H1 (cell line): Measurements from ENCODE around the gene AMHR2. TPM values are rescaled to one million over a fixed set of nuclear protein-coding genes. Genes with fewer than 3 reads are reported as not detected.

ENCODE experiments used
- CTCF ChIA-PET: fragments of 300-600 bp; sonication (Branson Sonifier 250); formaldehyde crosslinking; loops from one replicate; lab custom pipeline; 2021; ENCODE audit not compliant: partially characterized antibody; lab: Charles Lee
- POLR2A ChIA-PET: fragments of 300-600 bp; sonication (Branson Sonifier 250); formaldehyde crosslinking; loops from one replicate; lab custom pipeline; 2021; ENCODE audit warnings: inconsistent platforms; ENCODE audit not compliant: partially characterized antibody; lab: Charles Lee
- DNase-seq, 2 experiments: peaks; one replicate each; pipeline versions ENCODE4 v3.0.0 to v3.0.0-alpha.2; 2010 to 2022; ENCODE audit warnings: low spot score in 2 of 2, low read depth in 1 of 2, mixed read lengths in 1 of 2
- FAIRE-seq: peaks from 2 replicates; lab custom pipeline; 2011; peaks lifted over from hg19 to GRCh38; lab: Jason Lieb, UNC
- H2AFZ ChIP-seq: 2 replicates; pipeline ENCODE4 v1.8.1; 2012; ENCODE audit warnings: low read length, inconsistent platforms
- H2AK5ac ChIP-seq: 2 replicates; pipeline ENCODE4 v1.6.1; 2013; ENCODE audit warnings: low read depth, low read length
- H2BK120ac ChIP-seq: replicated peaks from 2 replicates; pipeline ENCODE3; 2013; ENCODE audit warnings: low read depth, low read length, inconsistent platforms
- H2BK12ac ChIP-seq: 2 replicates; pipeline ENCODE4 v1.6.1; 2013; ENCODE audit warnings: low read depth, low read length
- H2BK15ac ChIP-seq: 2 replicates; pipeline ENCODE4 v1.6.1; 2013; ENCODE audit warnings: low read length
- H2BK20ac ChIP-seq: 2 replicates; pipeline ENCODE4 v1.6.1; 2013; ENCODE audit warnings: low read length
- H2BK5ac ChIP-seq: 2 replicates; pipeline ENCODE4 v1.6.1; 2013; ENCODE audit warnings: low read depth, low read length
- H3K14ac ChIP-seq: 2 replicates; pipeline ENCODE4 v1.6.1; 2013; ENCODE audit warnings: inconsistent platforms; ENCODE audit not compliant: insufficient read length
- H3K18ac ChIP-seq: 2 replicates; pipeline ENCODE4 v1.6.1; 2013; ENCODE audit warnings: low read length; ENCODE audit errors: extremely low read depth
- H3K23ac ChIP-seq: 2 replicates; pipeline ENCODE4 v1.6.1; 2013; ENCODE audit warnings: inconsistent platforms; ENCODE audit not compliant: insufficient read length
- H3K23me2 ChIP-seq: 2 replicates; pipeline ENCODE4 v1.6.1; 2013; ENCODE audit warnings: low read depth, low read length
- H3K27ac ChIP-seq: 2 replicates; pipeline ENCODE4 v1.6.1; 2011; ENCODE audit warnings: low read depth, low read length, inconsistent platforms
- H3K27me3 ChIP-seq, 4 experiments: replicated peaks in 1 of 4; 1 replicate in 1 of 4; 2 replicates in 3 of 4; pipeline versions ENCODE4 v1.6.1 to v1.8.1; 2011 to 2013; ENCODE audit warnings: low read length in 3 of 4, mild to moderate bottlenecking in 3 of 4, inconsistent platforms in 2 of 4, mixed read lengths in 2 of 4, moderate library complexity in 1 of 4; ENCODE audit not compliant: control insufficient read depth in 3 of 4, insufficient read depth in 3 of 4; ENCODE audit errors: extremely low read depth in 1 of 4
- H3K36me3 ChIP-seq, 4 experiments: 2 replicates each; pipeline versions ENCODE4 v1.6.1 to v1.8.1; 2011 to 2013; ENCODE audit warnings: mild to moderate bottlenecking in 4 of 4, low read length in 3 of 4, moderate library complexity in 2 of 4, control low read depth in 1 of 4, inconsistent platforms in 1 of 4; ENCODE audit not compliant: insufficient read depth in 4 of 4, control insufficient read depth in 2 of 4
- H3K4ac ChIP-seq: replicated peaks from 2 replicates; pipeline ENCODE3; 2013; ENCODE audit warnings: low read length, low read depth, mixed read lengths, inconsistent platforms; ENCODE audit not compliant: insufficient read length
- H3K4me1 ChIP-seq, 4 experiments: replicated peaks in 1 of 4; 1 replicate in 1 of 4; 2 replicates in 3 of 4; pipeline versions ENCODE4 v1.6.1 to v1.8.1; 2011 to 2013; ENCODE audit warnings: low read length in 3 of 4, inconsistent platforms in 2 of 4, mixed read lengths in 1 of 4; ENCODE audit not compliant: insufficient read depth in 4 of 4, control insufficient read depth in 3 of 4
- H3K4me2 ChIP-seq, 2 experiments: 2 replicates each; pipeline versions ENCODE4 v1.6.1 to v1.8.1; 2011 to 2013; ENCODE audit warnings: low read depth in 2 of 2, low read length in 2 of 2, control low read depth in 1 of 2, inconsistent platforms in 1 of 2, mild to moderate bottlenecking in 1 of 2; ENCODE audit not compliant: insufficient read depth in 1 of 2
- H3K4me3 ChIP-seq, 4 experiments: fragments of 200-600, 300-600 bp in 1 of 4; sonication (generic), shearing (Covaris generic), sonication (Bioruptor Twin) in 1 of 4; 2 replicates each; pipeline versions ENCODE4 v1.5.1 to v1.8.1; 2011 to 2016; ENCODE audit warnings: low read length in 4 of 4, low read depth in 3 of 4, control low read depth in 2 of 4, inconsistent platforms in 2 of 4, mild to moderate bottlenecking in 2 of 4, mixed read lengths in 1 of 4, moderate library complexity in 1 of 4; ENCODE audit not compliant: insufficient read depth in 2 of 4; ENCODE audit errors: extremely low read depth in 1 of 4
- H3K56ac ChIP-seq: replicated peaks from 2 replicates; pipeline ENCODE3; 2013; ENCODE audit warnings: low read depth, mild to moderate bottlenecking, mixed read lengths, low read length, inconsistent platforms; ENCODE audit not compliant: insufficient read length
- H3K79me1 ChIP-seq: 2 replicates; pipeline ENCODE4 v1.6.1; 2013; ENCODE audit warnings: low read depth, low read length, control low read depth
- H3K79me2 ChIP-seq, 2 experiments: 2 replicates each; pipeline versions ENCODE4 v1.6.1 to v1.8.1; 2012 to 2013; ENCODE audit warnings: low read length in 2 of 2, mild to moderate bottlenecking in 2 of 2, inconsistent platforms in 1 of 2; ENCODE audit not compliant: insufficient read depth in 2 of 2, control insufficient read depth in 1 of 2
- H3K9ac ChIP-seq, 4 experiments: replicated peaks in 1 of 4; 1 replicate in 1 of 4; 2 replicates in 3 of 4; pipeline versions ENCODE4 v1.6.1 to v1.8.1; 2011 to 2013; ENCODE audit warnings: low read depth in 3 of 4, low read length in 3 of 4, control low read depth in 2 of 4, mild to moderate bottlenecking in 2 of 4, moderate library complexity in 2 of 4, inconsistent platforms in 1 of 4; ENCODE audit errors: extremely low read depth in 1 of 4
- H3K9me3 ChIP-seq, 2 experiments: 2 replicates each; pipeline versions ENCODE4 v1.6.1 to v1.8.1; 2012 to 2013; ENCODE audit warnings: mild to moderate bottlenecking in 2 of 2, moderate library complexity in 2 of 2, control low read depth in 1 of 2, inconsistent platforms in 1 of 2, low read depth in 1 of 2, low read length in 1 of 2, mixed read lengths in 1 of 2; ENCODE audit not compliant: insufficient read depth in 2 of 2
- H4K20me1 ChIP-seq, 2 experiments: replicated peaks in 1 of 2; 2 replicates each; pipeline versions ENCODE3 to v1.8.1; 2011 to 2013; ENCODE audit warnings: inconsistent platforms in 2 of 2, low read length in 2 of 2, mild to moderate bottlenecking in 1 of 2; ENCODE audit not compliant: insufficient read depth in 2 of 2, control insufficient read depth in 1 of 2
- H4K5ac ChIP-seq: 2 replicates; pipeline ENCODE4 v1.6.1; 2013; ENCODE audit warnings: low read length, low read depth, mixed read lengths, inconsistent platforms; ENCODE audit not compliant: insufficient read length
- H4K8ac ChIP-seq: 2 replicates; pipeline ENCODE4 v1.8.0; 2013; ENCODE audit warnings: mild to moderate bottlenecking, moderate library complexity, low read length, inconsistent platforms; ENCODE audit not compliant: insufficient read depth; ENCODE audit errors: extremely low read depth
- H4K91ac ChIP-seq: replicated peaks from 2 replicates; pipeline ENCODE3; 2013; ENCODE audit warnings: low read length, mixed read lengths, inconsistent platforms; ENCODE audit not compliant: insufficient read length
- MAFK ChIP-seq: IDR thresholded peaks from 2 replicates; pipeline ENCODE4 v1.6.1; 2012; ENCODE audit warnings: low read depth, mild to moderate bottlenecking, improper control_type of control experiment, low read length
- NANOG ChIP-seq: IDR thresholded peaks from 2 replicates; pipeline ENCODE4 v1.6.1; 2011; ENCODE audit warnings: low read length, low read depth, mild to moderate bottlenecking, inconsistent platforms; ENCODE audit not compliant: insufficient read depth, poor library complexity, severe bottlenecking
- NRF1 ChIP-seq: IDR thresholded peaks from 2 replicates; pipeline ENCODE4 v1.6.1; 2011; ENCODE audit warnings: mild to moderate bottlenecking, low read depth, low read length, improper control_type of control experiment
- POLR2A ChIP-seq, 2 experiments: IDR thresholded peaks; 1 replicate in 1 of 2; 2 replicates in 1 of 2; pipeline ENCODE4 v1.6.1; 2011; ENCODE audit warnings: low read depth in 2 of 2, low read length in 2 of 2, mild to moderate bottlenecking in 2 of 2; ENCODE audit errors: control extremely low read depth in 1 of 2
- WGBS, 2 experiments: shearing (Covaris generic) in 1 of 2; methylation state at CpG; one replicate each; pipeline versions ENCODE4 v1.1.6 to v1.1.7; 2013 to 2015; ENCODE audit warnings: low lambda C conversion rate in 2 of 2, mixed read lengths in 2 of 2, inconsistent platforms in 1 of 2, low coverage in 1 of 2, missing lambda C conversion rate in 1 of 2; ENCODE audit not compliant: insufficient replicate concordance in 2 of 2, insufficient coverage in 1 of 2, insufficient read length in 1 of 2; ENCODE audit errors: extremely low coverage in 1 of 2, missing lambda C conversion rate in 1 of 2; 5-methylcytosine and 5-hydroxymethylcytosine counted together
- polyA plus RNA-seq, 7 experiments: library from polyadenylated mRNA; depleted of rRNA in 3 of 7; stranded (reverse) in 5 of 7; unstranded in 2 of 7; fragments of >200 nt in 5 of 7; fragments of 200-250 nt in 2 of 7; gene quantifications; 1 replicate in 5 of 7; 2 replicates in 1 of 7; 4 replicates in 1 of 7; pipeline versions ENCODE4 v1.2.1 to v1.2.3, GENCODE V29; 2011 to 2013; ENCODE audit warnings: missing spikeins in 2 of 7, mixed read lengths in 2 of 7
- total RNA-seq: library from RNA; stranded (reverse); fragmentation: NEBNext Ultra II Directional; extraction: Animal tissue kit (Norgen Biotek cat#: 25700); gene quantifications from 2 replicates; pipeline ENCODE4 v1.2.1, GENCODE V29; 2021

AMHR2 gene
- total and polyA plus RNA-seq, 2 of the 8 experiments (the other 6 are each of a cell fraction or from before 2014, with no cell fraction given) = 0.29 to 0.35 TPM

DNA sequence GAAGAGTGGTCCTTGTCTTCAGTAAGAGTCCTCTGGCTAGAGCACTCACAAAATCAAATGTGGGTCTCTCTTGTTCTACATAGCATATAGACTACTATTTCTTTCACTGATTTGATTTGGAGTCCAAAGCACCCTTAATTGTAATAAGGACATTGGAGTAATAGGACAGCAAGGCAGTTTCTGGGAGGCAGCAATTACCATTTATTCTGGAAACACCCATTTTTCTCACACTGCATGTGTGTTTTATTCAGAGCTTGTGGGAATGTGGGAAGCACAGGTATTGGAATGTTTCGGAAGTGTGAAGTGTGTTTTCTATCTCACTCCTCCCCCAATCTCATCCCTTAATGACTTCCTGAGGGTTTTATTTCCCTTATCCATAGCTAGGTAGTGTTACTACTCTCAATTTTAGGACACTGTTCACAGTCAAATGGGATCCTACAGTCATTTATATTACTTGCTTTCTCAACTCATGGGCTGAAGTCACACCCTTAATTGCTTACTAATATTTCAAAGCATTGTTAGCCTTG is 48.5 kb downstream of the AMHR2 start:
- no peaks in the 10 kb centered on the region for H3K23me2 ChIP-seq
- no peak overlapping the region for H2BK15ac ChIP-seq
- no peak overlapping the region for H3K56ac ChIP-seq
- no peak overlapping the region for H4K8ac ChIP-seq
- H3K27ac ChIP-seq = no peak overlapping the region
- no peak overlapping the region for H2BK20ac ChIP-seq
- H3K4ac ChIP-seq = no peak overlapping the region
- CTCF ChIA-PET = interaction anchor here (0.7 to 5.3 kb wide), 9 partner anchors 9 to 144 kb away, joined by 3 to 57 read pairs (median 3); no protein-coding TSS in a partner anchor
- H2BK5ac ChIP-seq = no peak overlapping the region
- H4K20me1 ChIP-seq = peaks cover 29 to 31% of the 10 kb centered on the region in 2 experiments
- H3K4me2 ChIP-seq = no peak overlapping the region
- H4K5ac ChIP-seq = no peak overlapping the region
- H4K91ac ChIP-seq = no peak overlapping the region
- no peaks in the 10 kb centered on the region for H3K9me3 ChIP-seq
- no peak for FAIRE-seq
- no peak overlapping the region for H3K14ac ChIP-seq
- H3K27me3 ChIP-seq = no peaks in the 10 kb centered on the region
- no peak for TF ChIP-seq MAFK
- TF ChIP-seq NRF1 = no peak
- TF ChIP-seq POLR2A (IDR thresholded peaks at IDR 0.05; ENCODE audit: control extremely low read depth in 1 of 2, low read depth in 2 of 2, low read length in 2 of 2) = 0 out of 3 replicates have a peak, but pooled peaks of 1 of the 2 experiments have one; percentile 2
- TF ChIP-seq NANOG = no peak
- TF ChIP-seq, all 59 proteins: peak for 1
- H2BK120ac ChIP-seq = no peak overlapping the region
- H2AK5ac ChIP-seq = no peak overlapping the region
- H3K79me2 ChIP-seq = peaks cover 0 to 53% of the 10 kb centered on the region in 2 experiments; a peak in 2 of 4 replicates
- no peak overlapping the region for H3K18ac ChIP-seq
- H3K79me1 ChIP-seq = peaks cover 3% of the 10 kb centered on the region
- WGBS, 2 experiments = 100% methylated on average over 1 of the region's 1 CpG; no CpG with 5 or more reads in 1 of the 2 experiments
- peaks cover 66 to 100% (median 92%) of the 10 kb centered on the region in 4 experiments for H3K36me3 ChIP-seq
- H3K23ac ChIP-seq = no peak overlapping the region
- no peak for DNase-seq
- no peak overlapping the region for H3K9ac ChIP-seq
- H2AFZ ChIP-seq = no peak overlapping the region
- POLR2A ChIA-PET = interaction anchor here (0.6 to 67.0 kb wide), 8 partner anchors 4 to 458 kb away, joined by 3 to 3397 read pairs (median 4); partner anchors contain the start of genes MAP3K12, NPFF, PCBP2 and PRR13
- H2BK12ac ChIP-seq = no peak overlapping the region
- peaks cover 0 to 6% (median 1%) of the 10 kb centered on the region in 4 experiments; a peak in 2 of 7 replicates for H3K4me1 ChIP-seq
- H3K4me3 ChIP-seq = no peak overlapping the region
